OCI-LY3 (cell line): ENCODE measurements around the gene KLHL29.

Source experiments
- H2AFZ ChIP-seq: fragments of 200-600, 300-600 bp; shearing (Covaris generic); 2 replicates; pipeline ENCODE4 v1.6.0; 2014; ENCODE audit warnings: antibody characterized with exemption, low read depth, low read length
- H3K27ac ChIP-seq: fragments of 200-600, 300-600 bp; sonication (generic); 2 replicates; pipeline ENCODE4 v1.5.1; 2014; ENCODE audit warnings: mild to moderate bottlenecking, low read length, moderate library complexity, mixed read lengths
- H3K27me3 ChIP-seq: fragments of 200-600, 300-600 bp; sonication (generic); 2 replicates; pipeline ENCODE4 v1.6.1; 2014; ENCODE audit warnings: low read depth, low read length, mixed read lengths
- H3K36me3 ChIP-seq: fragments of 200-600, 300-600 bp; sonication (generic); replicated peaks from 2 replicates; pipeline ENCODE3; 2014; ENCODE audit warnings: low read depth, low read length, mixed read lengths
- H3K4me1 ChIP-seq: fragments of 300-600, 200-600 bp; sonication (generic); 2 replicates; pipeline ENCODE4 v1.6.1; 2014; ENCODE audit warnings: low read length, mixed read lengths
- H3K4me2 ChIP-seq: fragments of 200-600, 300-600 bp; sonication (generic); 2 replicates; pipeline ENCODE4 v1.6.1; 2014; ENCODE audit warnings: low read length, mixed read lengths
- H3K4me3 ChIP-seq: fragments of 300-600, 200-600 bp; sonication (generic); 2 replicates; pipeline ENCODE4 v1.5.1; 2014; ENCODE audit warnings: antibody characterized with exemption, mild to moderate bottlenecking, low read length, moderate library complexity
- H3K79me2 ChIP-seq: fragments of 300-600, 200-600 bp; shearing (Covaris generic); 2 replicates; pipeline ENCODE4 v1.6.1; 2014; ENCODE audit warnings: mild to moderate bottlenecking, low read length, mixed read lengths
- H3K9ac ChIP-seq: fragments of 300-600, 200-600 bp; shearing (Covaris generic); 2 replicates; pipeline ENCODE4 v1.6.0; 2014; ENCODE audit warnings: mild to moderate bottlenecking, low read length, moderate library complexity
- H3K9me3 ChIP-seq: fragments of 200-600, 300-600 bp; shearing (Covaris generic); 2 replicates; pipeline ENCODE4 v1.6.1; 2014; ENCODE audit warnings: low read length, mixed read lengths; ENCODE audit not compliant: insufficient read depth
- H4K20me1 ChIP-seq: fragments of 200-600, 300-600 bp; sonication (generic); 2 replicates; pipeline ENCODE4 v1.6.1; 2016; ENCODE audit warnings: low read length, mixed read lengths; ENCODE audit not compliant: insufficient read depth
- CTCF ChIP-seq: fragments of 200-600, 300-600 bp; sonication (generic); IDR thresholded peaks from 2 replicates; pipeline ENCODE4 v1.5.1; 2014; ENCODE audit warnings: antibody characterized with exemption, low read length, low read depth
- EZH2phosphoT487 ChIP-seq: fragments of 200-600 bp; shearing (Covaris generic); IDR thresholded peaks from 2 replicates; pipeline ENCODE4 v1.6.1; 2018; ENCODE audit warnings: antibody characterized with exemption, mixed run types, low read depth

Gene KLHL29

GRCh38 chr2:23615216-23616020 lies 230.4 kb downstream of the KLHL29 start:
- H3K4me1 ChIP-seq = no peaks in the 10 kb centered on the region
- H2AFZ ChIP-seq = no peak overlapping the region
- no peaks in the 10 kb centered on the region for H3K9me3 ChIP-seq
- no peaks in the 10 kb centered on the region for H3K79me2 ChIP-seq
- no peak overlapping the region for H3K9ac ChIP-seq
- no peak overlapping the region for H3K4me3 ChIP-seq
- no peak overlapping the region for H3K27ac ChIP-seq
- no peak overlapping the region for H3K4me2 ChIP-seq
- TF ChIP-seq CTCF (no peak), EZH2phosphoT487 (no peak)
- H3K36me3 ChIP-seq = no peaks in the 10 kb centered on the region
- H4K20me1 ChIP-seq = no peaks in the 10 kb centered on the region
- H3K27me3 ChIP-seq = no peaks in the 10 kb centered on the region

- Histone ChIP-seq H3K4me2 (no peak overlapping the region), H3K9me3 (no peaks in the 10 kb centered on the region), H3K27ac (no peak overlapping the region), H3K4me1 (no peaks in the 10 kb centered on the region; the same call in 1 of the 2 replicates), H3K79me2 (no peaks in the 10 kb centered on the region), H3K9ac (no peak overlapping the region), H2AFZ (no peak overlapping the region), H3K27me3 (no peaks in the 10 kb centered on the region), H3K4me3 (no peak overlapping the region), H4K20me1 (no peaks in the 10 kb centered on the region), H3K36me3 (no peaks in the 10 kb centered on the region)
- TF ChIP-seq EZH2phosphoT487 (no peak), CTCF (no peak)
These were observed 231.7 kb downstream of the KLHL29 start for GRCh38 chr2:23616630-23617029.

- H2AFZ ChIP-seq = no peak overlapping the region
- H3K9ac ChIP-seq = no peak overlapping the region
- H3K36me3 ChIP-seq = no peaks in the 10 kb centered on the region
- H3K4me1 ChIP-seq = no peaks in the 10 kb centered on the region; the same call in 1 of the 2 replicates
- H3K27me3 ChIP-seq = no peaks in the 10 kb centered on the region
- no peak overlapping the region for H3K4me3 ChIP-seq
- no peaks in the 10 kb centered on the region for H3K9me3 ChIP-seq
- H3K4me2 ChIP-seq = no peak overlapping the region
- no peak for TF ChIP-seq EZH2phosphoT487
- TF ChIP-seq CTCF = no peak
- no peaks in the 10 kb centered on the region for H4K20me1 ChIP-seq
- H3K79me2 ChIP-seq = no peaks in the 10 kb centered on the region
- no peak overlapping the region for H3K27ac ChIP-seq
These were observed 232.3 kb downstream of the KLHL29 start for GRCh38 chr2:23617167-23617810.

GRCh38 chr2:23617811-23618215 lies 232.8 kb downstream of the KLHL29 start:
- Histone ChIP-seq H3K27me3 (no peaks in the 10 kb centered on the region), H3K9me3 (no peaks in the 10 kb centered on the region), H4K20me1 (no peaks in the 10 kb centered on the region), H3K79me2 (no peaks in the 10 kb centered on the region), H3K36me3 (no peaks in the 10 kb centered on the region), H3K4me2 (no peak overlapping the region), H3K27ac (no peak overlapping the region), H3K4me1 (no peaks in the 10 kb centered on the region; the same call in 1 of the 2 replicates), H2AFZ (no peak overlapping the region), H3K9ac (no peak overlapping the region), H3K4me3 (no peak overlapping the region)
- no peak for TF ChIP-seq CTCF
- TF ChIP-seq EZH2phosphoT487 = no peak
